HepG2 (cell line): ENCODE results near the gene MBD5. TPM values are rescaled to one million over a fixed set of nuclear protein-coding genes. Genes with fewer than 3 reads are reported as not detected.

Experiments
- ATAC-seq: fragments of 200-7000 bp; cut with Tn5 transposase; 3 replicates; pipeline ENCODE4 v1.9.1; 2020; ENCODE audit warnings: mild to moderate bottlenecking, moderate library complexity
- BruUV-seq: library from RNA; stranded (reverse); fragments of 400-500 nt; replicated peaks from 2 replicates; lab custom pipeline; 2021; lab: Mats Ljungman, UMichigan
- CTCF ChIA-PET: fragments of 300-600 bp; formaldehyde crosslinking; extraction: SDS; loops from one replicate; lab custom pipeline; 2021; ENCODE audit warnings: low total read pairs, inconsistent platforms, low intra/inter-chr PET ratio; lab: Yijun Ruan, JAX
- POLR2A ChIA-PET: fragments of 350-600 bp; sonication (Branson Sonifier 250); formaldehyde crosslinking; loops from one replicate; lab custom pipeline; 2020; ENCODE audit warnings: antibody characterized with exemption, inconsistent platforms; lab: Yijun Ruan, JAX
- DNase-seq: peaks from one replicate; pipeline ENCODE4 v3.0.0-alpha.2; 2015; ENCODE audit warnings: low spot score
- FAIRE-seq: peaks from 3 replicates; lab custom pipeline; 2011; peaks lifted over from hg19 to GRCh38; lab: Jason Lieb, UNC
- H2AFZ ChIP-seq: one replicate; pipeline ENCODE4 v1.6.1; 2011; ENCODE audit warnings: low read length, inconsistent platforms
- H3K27ac ChIP-seq: fragments of 300-600 bp; 3 replicates; pipeline ENCODE4 v1.8.0; 2011; ENCODE audit warnings: mixed run types, mild to moderate bottlenecking, mixed read lengths, low read length, inconsistent platforms; ENCODE audit not compliant: insufficient read depth; ENCODE audit errors: extremely low read length
- H3K27me3 ChIP-seq, 2 experiments: fragments of 200-600 bp in 1 of 2; 2 replicates in 1 of 2; 3 replicates in 1 of 2; pipeline versions ENCODE4 v1.6.0 to v1.8.0; 2011; ENCODE audit warnings: low read length in 2 of 2, mild to moderate bottlenecking in 2 of 2, moderate library complexity in 2 of 2, inconsistent platforms in 1 of 2; ENCODE audit not compliant: insufficient read depth in 2 of 2, control insufficient read depth in 1 of 2
- H3K36me3 ChIP-seq, 2 experiments: fragments of 200-600 bp in 1 of 2; replicated peaks in 1 of 2; 2 replicates in 1 of 2; 3 replicates in 1 of 2; pipeline versions ENCODE4 v1.5.1 to v1.8.0; 2011; ENCODE audit warnings: low read length in 2 of 2, inconsistent platforms in 1 of 2; ENCODE audit not compliant: insufficient read depth in 2 of 2, control insufficient read depth in 1 of 2
- H3K4me1 ChIP-seq: 2 replicates; pipeline ENCODE4 v1.5.1; 2012; ENCODE audit warnings: low read length, inconsistent platforms; ENCODE audit not compliant: insufficient read depth
- H3K4me2 ChIP-seq: 2 replicates; pipeline ENCODE4 v1.6.0; 2011; ENCODE audit warnings: low read depth, low read length, inconsistent platforms
- H3K4me3 ChIP-seq, 3 experiments: fragments of 200-600 bp in 1 of 3; sonication (generic), shearing (Covaris generic) in 1 of 3; replicated peaks in 1 of 3; 2 replicates each; pipeline ENCODE4 v1.5.1; 2011 to 2016; ENCODE audit warnings: low read length in 3 of 3, inconsistent platforms in 2 of 3, low read depth in 2 of 3, mild to moderate bottlenecking in 2 of 3, control low read depth in 1 of 3, mixed read lengths in 1 of 3; ENCODE audit not compliant: insufficient read depth in 1 of 3
- H3K79me2 ChIP-seq: one replicate; pipeline ENCODE4 v1.6.1; 2011; ENCODE audit warnings: low read length, inconsistent platforms; ENCODE audit not compliant: insufficient read depth
- H3K9ac ChIP-seq: 2 replicates; pipeline ENCODE4 v1.6.0; 2011; ENCODE audit warnings: mild to moderate bottlenecking, low read depth, low read length, inconsistent platforms; ENCODE audit not compliant: insufficient read depth
- H3K9me3 ChIP-seq: 2 replicates; pipeline ENCODE4 v1.5.1; 2012; ENCODE audit warnings: mild to moderate bottlenecking, low read length
- H4K20me1 ChIP-seq: 2 replicates; pipeline ENCODE4 v1.6.0; 2011; ENCODE audit warnings: inconsistent platforms, mild to moderate bottlenecking, low read length, moderate library complexity; ENCODE audit not compliant: insufficient read depth
- CC2D1A ChIP-seq: sonication (generic); formaldehyde crosslinking; IDR thresholded peaks from 2 replicates; pipeline ENCODE4 v1.8.1; 2023; ENCODE audit warnings: mild to moderate bottlenecking, missing genetic modification reagents
- CTCF ChIP-seq: sonication (generic); formaldehyde crosslinking; IDR thresholded peaks from 2 replicates; pipeline ENCODE4 v1.5.0; 2020; ENCODE audit warnings: mild to moderate bottlenecking, missing genetic modification reagents, moderate library complexity
- HMG20A ChIP-seq: IDR thresholded peaks from 2 replicates; pipeline ENCODE4 v1.6.1; 2016; ENCODE audit warnings: borderline replicate concordance
- MIER3 ChIP-seq: IDR thresholded peaks from 2 replicates; pipeline ENCODE4 v1.6.1; 2016; ENCODE audit warnings: missing compliant biosample characterization, borderline replicate concordance
- PAWR ChIP-seq: sonication (generic); formaldehyde crosslinking; IDR thresholded peaks from 2 replicates; pipeline ENCODE4 v1.4.0; 2020; ENCODE audit warnings: missing genetic modification reagents, mild to moderate bottlenecking, borderline replicate concordance
- STAG1 ChIP-seq: sonication (generic); formaldehyde crosslinking; IDR thresholded peaks from 2 replicates; pipeline ENCODE4 v1.4.0; 2020; ENCODE audit warnings: missing genetic modification reagents
- USF2 ChIP-seq, 2 experiments: sonication (generic) in 1 of 2; formaldehyde crosslinking in 1 of 2; IDR thresholded peaks; 2 replicates each; pipeline versions ENCODE4 v1.5.1 to v1.6.1; 2011 to 2020; ENCODE audit warnings: borderline replicate concordance in 1 of 2, low read depth in 1 of 2, low read length in 1 of 2, mild to moderate bottlenecking in 1 of 2, missing genetic modification reagents in 1 of 2, moderate library complexity in 1 of 2
- ZMYM4 ChIP-seq: sonication (generic); formaldehyde crosslinking; IDR thresholded peaks from 2 replicates; pipeline ENCODE4 v1.8.1; 2023; ENCODE audit warnings: mild to moderate bottlenecking, missing genetic modification reagents
- ZNF10 ChIP-seq: sonication (generic); formaldehyde crosslinking; IDR thresholded peaks from 2 replicates; pipeline ENCODE4 v1.4.0; 2020; ENCODE audit warnings: mild to moderate bottlenecking, low read depth, missing genetic modification reagents, borderline replicate concordance
- ZNF296 ChIP-seq: sonication (generic); formaldehyde crosslinking; conservative IDR thresholded peaks from 2 replicates; pipeline ENCODE4 v1.5.0; 2020; ENCODE audit warnings: mild to moderate bottlenecking, missing genetic modification reagents
- ZNF33B ChIP-seq: sonication (generic); formaldehyde crosslinking; IDR thresholded peaks from 2 replicates; pipeline ENCODE4 v1.5.1; 2020; ENCODE audit warnings: mild to moderate bottlenecking, missing genetic modification reagents
- ZNF547 ChIP-seq: sonication (generic); formaldehyde crosslinking; IDR thresholded peaks from 2 replicates; pipeline ENCODE4 v1.5.1; 2020; ENCODE audit warnings: mild to moderate bottlenecking, missing genetic modification reagents
- ZNF577 ChIP-seq: sonication (generic); formaldehyde crosslinking; IDR thresholded peaks from 2 replicates; pipeline ENCODE4 v1.4.0; 2020; ENCODE audit warnings: mild to moderate bottlenecking, low read depth, missing genetic modification reagents, borderline replicate concordance
- ZNF629 ChIP-seq: sonication (generic); formaldehyde crosslinking; conservative IDR thresholded peaks from 2 replicates; pipeline ENCODE4 v1.5.0; 2020; ENCODE audit warnings: missing genetic modification reagents
- ZNF644 ChIP-seq: IDR thresholded peaks from 2 replicates; pipeline ENCODE4 v1.6.1; 2016; ENCODE audit warnings: low read depth
- WGBS: methylation state at CpG from one replicate; pipeline ENCODE4 v1.1.6; 2017; ENCODE audit warnings: low lambda C conversion rate; 5-methylcytosine and 5-hydroxymethylcytosine counted together
- in situ Hi-C: cut with HindIII; loops from 2 replicates; pipeline ENCODE4 v1.10.0; 2017; ENCODE audit warnings: low pct_unique_long_range_greater_than_20kb; ENCODE audit not compliant: extremely low pct_ligation_motif_present
- intact Hi-C: fragments of 100-400 bp; cut with micrococcal nuclease; formaldehyde crosslinking; loops from one replicate; pipeline ENCODE4 v1.10.0; 2022; ENCODE audit not compliant: unreplicated experiment
- polyA plus RNA-seq, 8 experiments: library from polyadenylated mRNA; depleted of rRNA in 3 of 8; stranded (reverse) in 7 of 8; unstranded in 1 of 8; fragments of >200 nt; fragmentation: Illumina TruSeq in 4 of 8; extraction: Trizol in 4 of 8; gene quantifications; 2 replicates each; pipeline versions ENCODE4 v1.2.1 to v1.2.3, GENCODE V29; 2011 to 2016; ENCODE audit warnings: low read depth in 4 of 8, missing spikeins in 1 of 8, mixed read lengths in 1 of 8; ENCODE audit not compliant: insufficient read depth in 1 of 8
- total RNA-seq, 5 experiments: library from RNA; depleted of rRNA; stranded (reverse); fragments of >200 nt; fragmentation: Illumina TruSeq; extraction: Trizol; gene quantifications; 2 replicates each; pipeline ENCODE4 v1.2.3, GENCODE V29; 2016; ENCODE audit warnings: low read depth in 1 of 5

MBD5 gene
- total and polyA plus RNA-seq, 2 of the 13 experiments (the other 11 are each of a cell fraction or from before 2014, with no cell fraction given), result 13.5 to 26.4 TPM

GRCh38 chr2:148207111-148207510 lies 186.2 kb downstream of the MBD5 start:
- no peak overlapping the region for H3K9ac ChIP-seq
- no peak overlapping the region for H3K4me2 ChIP-seq
- no peaks in the 10 kb centered on the region for H3K27me3 ChIP-seq
- no peak overlapping the region for H3K4me3 ChIP-seq
- H3K9me3 ChIP-seq, result no peaks in the 10 kb centered on the region
- intact Hi-C loops (loop anchor here (2.0 to 10.0 kb wide), 2 partner anchors 186 to 1472 kb away; partner anchors contain the start of genes MBD5 and ORC4), in situ Hi-C loops (loop anchor here (10.0 kb wide), 1 partner anchor 298 kb away; no protein-coding TSS in a partner anchor)
- H4K20me1 ChIP-seq, result no peaks in the 10 kb centered on the region
- ChIA-PET CTCF (no interaction called here), POLR2A (no interaction called here)
- no TSS peak for BruUV-seq
- no peak for ATAC-seq
- no peak for DNase-seq
- no peaks in the 10 kb centered on the region for H3K79me2 ChIP-seq
- H3K4me1 ChIP-seq, result peaks cover 19% of the 10 kb centered on the region
- TF ChIP-seq ZNF10 (no peak), ZNF33B (CRISPR knock-in tag) (no peak), ZNF629 (CRISPR knock-in tag) (peak; percentile 87), HMG20A (no peak), ZNF296 (CRISPR knock-in tag) (no peak), ZNF577 (no peak), PAWR (no peak)
- 92% methylated on average over 2 of the region's 2 CpGs for WGBS
- H2AFZ ChIP-seq, result no peak overlapping the region
- no peaks in the 10 kb centered on the region for H3K36me3 ChIP-seq
- no peak overlapping the region for H3K27ac ChIP-seq
- no peak for FAIRE-seq

- TF ChIP-seq ZNF644, result 0 out of 2 replicates have a peak, but pooled peaks have one; percentile 10
- TF ChIP-seq ZMYM4 (CRISPR knock-in tag), result peak; percentile 57; the same call in 1 of the 2 replicates
- peak; percentile 31; the same call in 1 of the 2 replicates for TF ChIP-seq CTCF (CRISPR knock-in tag)
- no peak for TF ChIP-seq MIER3
- TF ChIP-seq CC2D1A (CRISPR knock-in tag), result no peak
- no peak for TF ChIP-seq ZNF547
- TF ChIP-seq STAG1 (CRISPR knock-in tag), result peak; percentile 22
- no peak for TF ChIP-seq USF2 (IDR thresholded peaks at IDR 0.05; ENCODE audit: low read depth, low read length)
- TF ChIP-seq USF2 (CRISPR knock-in tag; IDR thresholded peaks at IDR 0.05; ENCODE audit: borderline replicate concordance), result peak; percentile 31; the same call in 1 of the 2 replicates
- Histone ChIP-seq H2AFZ (no peak overlapping the region), H3K27ac (no peak overlapping the region), H3K79me2 (no peaks in the 10 kb centered on the region), H3K9me3 (no peaks in the 10 kb centered on the region), H3K4me3 (no peak overlapping the region), H3K4me2 (no peak overlapping the region), H3K27me3 (no peaks in the 10 kb centered on the region), H4K20me1 (no peaks in the 10 kb centered on the region), H3K4me1 (peaks cover 19% of the 10 kb centered on the region), H3K9ac (no peak overlapping the region), H3K36me3 (no peaks in the 10 kb centered on the region)
- in situ Hi-C loops, result loop anchor here (10.0 kb wide), 1 partner anchor 295 kb away; no protein-coding TSS in a partner anchor
- no TSS peak for BruUV-seq
- ChIA-PET CTCF (no interaction called here), POLR2A (no interaction called here)
- FAIRE-seq (no peak), DNase-seq (peak; percentile 48), ATAC-seq (peak; percentile 82)
- intact Hi-C loops, result loop anchor here (2.0 to 10.0 kb wide), 2 partner anchors 299 to 1475 kb away; no protein-coding TSS in a partner anchor
- WGBS, result 95% methylated on average over 2 of the region's 2 CpGs
Observed at GRCh38 chr2:148209603-148210002, 188.7 kb downstream of the MBD5 start.
